M059J (cell line): ENCODE results near the gene MACC1. TPM values are rescaled to one million over a fixed set of nuclear protein-coding genes. Genes with fewer than 3 reads are reported as not detected.
"Not testable (repeated sequence)": the region's sequence is repeated elsewhere in the genome, so short reads cannot be mapped to it uniquely, and the experiment has no call there.

Experiments
- DNase-seq: peaks from one replicate; pipeline ENCODE4 v3.0.0-alpha.2; 2012; ENCODE audit warnings: low read depth
- total RNA-seq: library from RNA; depleted of rRNA; stranded (reverse); fragments of >200 nt; shearing (Covaris generic); gene quantifications from 2 replicates; pipeline ENCODE4 v1.2.3, GENCODE V29; 2014

The MACC1 gene
- total RNA-seq, 1 experiment from 2014 or later: 0.15 TPM

- DNase-seq: no peak
Measured at GRCh38 chr7:20208651-20209307, 8.4 kb downstream of the MACC1 start.

DNA sequence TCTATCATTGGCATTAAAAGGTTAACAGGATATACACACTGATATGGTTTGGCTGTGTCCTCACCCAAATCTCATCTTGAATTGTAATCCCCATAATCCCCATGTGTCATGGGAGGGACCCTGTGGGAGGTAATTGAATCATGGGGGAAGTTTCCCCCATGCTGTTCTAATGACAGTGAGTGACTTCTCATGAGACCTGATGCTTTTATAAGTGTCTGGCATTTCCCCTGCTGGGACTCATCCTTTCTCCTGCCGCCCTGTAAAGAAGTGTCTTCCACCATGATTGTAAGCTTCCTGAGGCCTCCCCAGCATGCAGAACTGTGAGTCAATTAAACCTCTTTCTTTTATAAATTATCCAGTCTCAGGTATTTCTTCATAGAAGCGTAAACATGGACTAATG is 9.4 kb downstream of the MACC1 start:
- DNase-seq: not testable (repeated sequence)

DNA sequence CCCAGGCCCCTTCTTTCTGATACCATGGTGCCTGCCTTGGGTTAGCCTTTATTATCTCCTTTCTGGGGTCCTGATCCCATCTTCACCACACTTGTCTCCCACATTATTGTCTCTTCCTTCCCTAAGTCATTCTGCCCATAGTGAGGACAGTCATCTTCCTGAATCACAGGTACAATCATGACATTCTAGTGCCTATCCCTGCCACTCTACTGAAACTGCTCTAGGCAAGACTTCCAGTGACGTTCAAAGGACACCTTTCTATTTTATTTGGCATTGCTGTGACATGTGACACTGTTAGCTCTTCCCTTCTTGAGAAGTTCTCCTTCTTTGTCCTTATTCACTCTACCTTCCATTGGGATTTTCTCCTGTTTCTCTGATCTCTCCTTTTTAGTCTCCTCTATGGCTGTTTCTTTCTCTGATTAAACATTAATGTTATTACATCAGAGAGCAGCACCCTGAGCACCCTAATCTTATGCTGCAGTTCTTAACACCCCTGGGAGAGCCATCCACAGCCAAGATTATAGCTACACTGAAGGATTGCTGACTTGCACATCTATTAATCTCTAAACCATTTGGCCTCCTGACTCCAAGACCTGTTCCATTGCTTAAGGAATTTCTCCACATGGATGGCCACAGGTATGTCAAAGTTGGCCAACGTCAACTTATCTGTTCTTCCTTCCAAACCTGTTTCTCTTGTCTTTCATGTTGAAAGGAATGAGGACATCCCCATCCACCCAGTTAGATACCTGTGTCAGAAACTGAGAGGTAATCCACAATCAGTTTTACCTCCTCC is 10.9 kb downstream of the MACC1 start:
- no peak for DNase-seq

- DNase-seq: no peak
Measured at GRCh38 chr7:20203316-20203715, 13.9 kb downstream of the MACC1 start.

DNA sequence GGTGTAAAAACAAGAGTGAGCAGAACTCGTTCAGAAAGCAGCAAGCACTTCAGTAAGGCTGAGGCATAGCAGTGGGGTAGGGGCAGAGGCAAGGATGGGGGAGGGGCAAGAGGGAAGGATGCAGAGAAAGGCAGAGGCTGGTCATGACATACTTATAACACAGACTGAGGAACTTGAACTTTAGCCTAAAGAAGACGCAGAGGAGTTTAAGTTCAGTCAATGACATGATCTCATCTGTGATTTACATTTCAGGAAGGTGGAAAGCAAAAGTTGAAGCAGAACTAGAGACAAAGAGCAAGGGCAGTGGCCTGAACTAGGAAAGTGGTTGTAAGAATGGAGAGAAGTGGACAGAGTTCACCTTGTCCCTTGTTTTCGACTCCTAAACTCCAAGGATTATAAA is 15.8 kb downstream of the MACC1 start:
- no peak for DNase-seq

DNA sequence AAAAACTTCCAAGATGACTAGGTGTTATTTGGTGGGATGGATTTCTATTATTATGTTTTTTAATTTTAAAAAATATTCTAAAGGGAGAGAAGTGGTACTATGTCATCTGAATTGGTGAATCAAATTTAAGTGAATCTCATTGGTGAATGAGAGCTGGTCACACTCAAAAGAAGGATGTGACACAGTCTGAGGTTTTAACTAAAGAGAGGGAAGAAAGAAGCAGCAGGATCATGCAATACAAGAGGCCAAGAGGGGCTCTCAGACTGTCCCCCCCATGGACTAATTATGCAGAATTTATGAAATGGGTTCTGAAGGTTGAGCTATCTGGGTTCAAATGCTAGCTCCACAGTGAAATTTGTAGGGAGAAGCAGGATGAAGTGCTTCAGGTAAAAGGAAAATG is 16.2 kb downstream of the MACC1 start:
- no peak for DNase-seq

GRCh38 chr7:20200361-20200760 is 16.8 kb downstream of the MACC1 start:
- DNase-seq: no peak

DNA sequence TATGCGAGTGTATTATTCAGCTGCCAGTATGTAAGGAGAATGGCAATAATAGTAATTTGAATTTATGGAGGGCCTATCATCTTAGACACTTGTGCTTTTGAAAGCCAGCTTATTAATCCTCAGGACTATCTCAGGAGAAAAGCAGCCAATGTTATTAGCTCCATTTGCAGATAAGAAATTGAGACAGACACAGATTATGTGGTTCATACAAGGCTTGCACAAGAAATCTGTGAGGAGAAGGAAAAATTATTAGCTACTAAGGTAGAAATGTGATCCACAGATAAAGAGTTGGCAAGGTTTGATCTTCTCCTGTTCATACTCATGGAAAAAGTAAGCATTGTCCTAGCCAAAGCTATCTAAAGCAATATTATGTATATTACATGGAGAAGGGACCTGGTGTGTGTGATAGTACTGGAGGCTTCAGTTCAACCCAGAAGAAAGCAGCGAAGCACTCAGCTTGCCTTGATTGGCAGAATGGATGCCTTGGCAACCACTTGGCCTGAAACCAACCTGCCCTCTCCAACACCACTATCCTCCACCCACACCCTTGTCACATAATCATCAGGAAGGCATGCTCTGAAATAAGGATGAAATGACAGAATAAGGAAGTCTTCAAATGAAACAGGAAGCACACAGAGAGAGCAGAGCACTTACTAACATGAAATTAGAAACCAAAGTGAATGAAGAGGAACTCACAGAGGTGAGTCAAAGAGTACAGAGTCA is 18.0 kb downstream of the MACC1 start:
- DNase-seq: peak; percentile 97

GRCh38 chr7:20198260-20198659 is 18.9 kb downstream of the MACC1 start:
- peak; percentile 12 for DNase-seq

DNA sequence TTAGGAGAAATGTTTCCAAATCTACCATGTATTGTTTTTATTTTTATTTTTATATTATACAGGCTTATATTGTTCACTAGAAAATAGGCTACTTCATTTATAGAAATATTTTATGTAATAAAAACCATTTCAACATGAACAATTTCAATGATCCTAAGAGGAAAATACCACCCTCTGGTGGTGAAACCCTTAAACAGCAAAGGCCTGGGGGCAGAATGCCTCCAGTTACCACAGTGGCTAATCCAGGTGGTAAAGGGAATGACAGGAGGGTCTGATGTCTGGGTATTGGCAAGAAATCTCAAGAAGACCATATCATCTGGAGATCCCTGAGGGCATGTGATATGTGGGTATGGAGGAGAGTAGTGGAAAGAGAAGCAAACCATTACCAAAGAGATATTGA is 19.3 kb downstream of the MACC1 start:
- DNase-seq: no peak

DNA sequence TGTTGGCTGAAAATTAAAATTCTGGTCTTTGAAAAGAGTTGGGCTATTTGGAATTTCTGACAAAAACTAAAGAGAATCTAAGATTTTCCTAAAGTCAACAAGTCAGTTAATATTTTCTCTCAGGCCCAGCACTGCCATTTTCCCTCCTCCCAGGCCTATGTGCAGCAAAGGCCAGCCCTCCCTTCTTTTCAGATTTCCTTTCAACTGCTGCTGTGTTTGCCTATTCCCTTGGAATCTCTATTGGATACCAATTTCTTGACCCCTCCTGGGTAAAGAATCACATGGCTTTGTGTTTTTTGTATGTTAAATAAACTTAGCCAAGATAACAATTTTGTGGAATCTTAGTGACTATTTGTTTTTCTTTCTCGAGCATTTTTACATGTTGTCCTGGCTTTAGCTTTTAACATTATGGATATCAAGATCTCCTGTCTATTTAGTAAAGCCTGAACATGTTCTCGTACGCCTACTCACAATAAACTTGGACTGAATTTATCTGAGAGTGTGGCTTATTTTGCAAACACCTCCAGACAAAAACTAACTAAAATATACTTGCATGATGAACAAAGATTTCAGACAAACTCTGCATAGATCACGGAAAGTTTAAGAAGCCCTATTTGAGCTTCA is 19.9 kb downstream of the MACC1 start:
- DNase-seq: no peak

DNA sequence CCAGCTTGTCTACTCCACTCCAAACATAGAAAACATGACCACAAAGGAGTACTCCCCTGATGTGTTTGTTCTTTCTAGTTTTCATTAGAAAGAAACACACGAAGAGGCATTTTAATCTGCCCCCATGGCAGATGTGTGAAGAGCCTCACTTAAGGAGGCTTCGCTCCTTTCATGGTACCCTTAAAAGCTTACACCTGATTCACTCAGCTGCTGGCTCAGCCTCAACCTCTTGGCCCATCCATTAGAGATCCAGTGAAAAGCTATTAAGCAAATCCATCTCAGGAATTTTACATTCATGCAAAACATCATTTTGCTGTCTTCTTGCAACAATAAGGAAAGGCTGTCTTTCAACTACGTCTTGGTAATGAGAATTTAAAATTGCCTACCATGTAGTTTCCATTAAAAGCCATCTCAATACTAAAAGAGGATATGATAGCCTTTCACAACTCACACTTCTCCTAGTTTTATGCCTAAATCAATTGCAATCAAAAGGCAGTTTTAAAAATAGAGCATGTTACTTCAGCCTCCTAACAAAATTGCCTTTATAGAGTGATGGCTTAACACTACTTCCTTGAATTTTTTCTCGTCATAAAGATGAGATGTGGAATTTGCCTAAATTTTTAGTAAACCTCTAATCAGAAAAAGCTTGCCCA is 22.7 kb downstream of the MACC1 start:
- DNase-seq: no peak

DNA sequence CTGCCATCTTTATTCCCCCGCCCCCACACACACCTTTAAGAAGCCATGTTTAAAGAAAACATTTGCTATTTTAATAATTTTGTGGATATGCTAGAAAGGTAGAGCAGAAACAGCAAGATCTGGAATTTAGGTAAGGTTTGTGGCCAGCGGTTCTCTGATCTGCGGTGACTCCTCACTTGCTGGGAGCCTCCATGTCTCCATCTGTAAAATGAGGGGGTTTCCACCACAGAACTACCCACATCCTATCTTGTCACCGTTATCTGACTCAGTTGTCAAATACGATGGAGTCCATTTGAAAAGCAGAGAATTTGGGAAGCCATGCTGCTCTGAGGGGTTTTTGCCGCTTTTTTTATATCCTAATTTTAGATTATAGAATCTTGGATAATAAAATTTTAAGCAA is 23.3 kb downstream of the MACC1 start:
- no peak for DNase-seq

DNA sequence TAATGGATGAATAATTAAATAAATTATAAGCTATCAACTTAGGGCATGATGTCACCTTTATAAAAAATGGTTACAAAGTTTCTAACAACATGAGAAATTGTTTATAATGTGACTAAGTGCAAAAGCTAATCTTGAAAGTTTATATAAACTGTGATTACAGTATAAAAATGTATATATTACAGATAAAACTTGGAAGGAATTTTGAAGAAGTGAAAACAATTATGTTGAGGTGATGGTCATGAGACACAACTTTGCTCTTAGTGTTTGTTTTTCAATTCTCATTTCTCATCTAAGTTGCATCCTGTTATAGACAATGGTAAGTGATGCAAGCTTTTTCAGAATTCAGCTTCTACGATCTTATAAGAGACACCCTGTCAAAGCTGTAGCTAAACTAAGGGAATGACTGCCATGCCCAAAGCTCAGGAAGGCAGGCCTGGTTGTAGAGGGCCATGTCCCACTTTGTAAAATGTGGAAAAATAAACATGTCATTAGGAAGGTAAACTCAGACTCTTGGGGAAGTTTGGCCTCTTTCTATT is 23.9 kb downstream of the MACC1 start:
- DNase-seq: peak; percentile 37

DNA sequence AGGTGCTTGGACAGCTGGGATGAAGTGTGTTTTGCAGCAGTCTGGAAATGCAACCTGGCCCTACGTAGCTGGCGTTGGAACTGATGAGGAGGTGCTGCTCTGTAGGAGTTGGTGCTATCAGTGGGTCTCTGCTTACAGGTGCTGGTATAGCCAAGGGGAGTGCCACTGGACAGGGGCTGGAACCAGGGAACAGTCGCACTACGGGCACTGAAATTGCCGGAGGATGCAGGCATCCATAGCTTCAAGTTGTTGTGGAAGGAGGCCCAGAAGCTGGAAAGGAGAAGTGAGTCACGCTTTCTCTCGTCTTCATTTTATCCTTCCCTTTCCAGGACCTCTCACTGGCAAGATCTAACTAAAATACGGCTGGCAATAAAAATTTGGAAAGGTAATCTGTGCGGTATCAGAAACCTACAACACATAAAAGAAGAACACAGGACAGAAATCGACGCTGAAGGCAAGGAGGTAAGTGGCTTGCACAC is 25.8 kb downstream of the MACC1 start:
- DNase-seq: no peak

DNA sequence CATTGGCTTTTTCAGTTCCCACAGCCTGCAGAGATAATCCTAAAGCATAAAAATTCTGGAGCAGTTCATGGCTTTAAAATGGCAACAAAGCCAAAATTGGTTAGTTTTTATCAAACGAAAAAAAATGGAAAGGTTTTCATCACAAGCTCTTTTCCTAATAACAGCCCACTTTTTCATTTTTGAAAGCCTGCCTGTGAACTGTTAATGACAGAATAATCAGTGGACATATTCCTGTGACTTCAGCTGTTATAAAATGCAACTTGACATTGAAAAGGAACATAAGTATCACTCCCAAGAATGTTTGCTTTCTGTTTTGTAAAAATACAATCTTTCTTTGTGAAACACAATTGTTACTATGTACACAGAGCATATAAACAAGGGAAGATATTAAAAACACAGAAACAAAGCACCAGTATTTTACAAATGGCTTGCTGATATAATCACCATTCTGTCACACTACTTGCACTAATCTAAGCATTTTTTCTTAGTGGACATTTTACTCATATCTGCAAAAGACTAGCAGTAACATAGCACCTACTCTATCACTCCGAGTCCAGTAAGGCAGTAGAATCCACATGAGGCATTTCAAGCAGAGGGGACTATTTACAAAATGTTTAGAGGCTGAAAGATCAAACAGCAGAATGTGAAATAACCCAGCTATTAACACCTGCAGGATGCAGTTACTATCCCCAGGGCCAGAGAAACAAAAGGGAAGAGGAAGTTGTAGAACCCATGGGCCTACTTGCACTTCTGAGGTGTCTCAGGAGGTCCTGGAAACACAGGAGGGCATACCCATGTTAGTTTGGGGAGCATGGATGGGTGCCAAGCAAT is 26.4 kb downstream of the MACC1 start:
- DNase-seq: no peak

GRCh38 chr7:20189852-20190251 is 27.3 kb downstream of the MACC1 start:
- no peak for DNase-seq

- DNase-seq: no peak
Measured at GRCh38 chr7:20188567-20188966, 28.6 kb downstream of the MACC1 start.

- DNase-seq: not testable (repeated sequence)
Measured at GRCh38 chr7:20187850-20188249, 29.3 kb downstream of the MACC1 start.

DNA sequence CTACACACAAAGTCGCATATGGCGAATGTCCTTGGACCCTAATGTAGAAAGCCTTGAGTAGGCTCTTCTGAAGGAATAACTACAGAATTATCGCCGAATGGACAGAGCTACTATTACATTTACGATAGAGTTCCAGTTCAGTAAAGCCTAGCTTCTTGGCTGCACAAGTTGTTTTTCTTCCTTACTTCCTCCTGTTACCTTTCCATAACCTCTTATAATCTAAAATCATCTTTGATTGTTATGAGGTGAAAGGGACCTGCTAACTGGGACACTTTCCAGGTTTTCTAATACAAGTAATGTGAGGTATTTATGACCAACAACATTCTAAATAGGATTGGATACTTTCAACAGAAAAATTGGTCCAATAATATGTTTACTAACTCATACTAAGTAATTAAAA is 31.2 kb downstream of the MACC1 start:
- DNase-seq: no peak
